BE2C (cell line): ENCODE results near the gene P2RY8.
"Not testable (repeated sequence)": the region's sequence is repeated elsewhere in the genome, so short reads cannot be mapped to it uniquely, and the experiment has no call there.

Experiments
- DNase-seq: peaks from one replicate; pipeline ENCODE4 v3.0.0-alpha.2; 2020
- H3K27me3 ChIP-seq: fragments of 250-450 bp; sonication (Bioruptor Pico); 2 replicates; pipeline ENCODE4 v1.5.1; 2020; ENCODE audit warnings: mild to moderate bottlenecking
- H3K36me3 ChIP-seq: fragments of 250-450 bp; sonication (Bioruptor Pico); 2 replicates; pipeline ENCODE4 v1.5.1; 2020; ENCODE audit warnings: mild to moderate bottlenecking
- H3K4me1 ChIP-seq: fragments of 250-450 bp; sonication (Bioruptor Pico); 2 replicates; pipeline ENCODE4 v1.5.1; 2020
- H3K4me3 ChIP-seq: 2 replicates; pipeline ENCODE4 v1.5.1; 2011; ENCODE audit warnings: low read depth, low read length
- H3K9me3 ChIP-seq: fragments of 250-450 bp; sonication (Bioruptor Pico); 2 replicates; pipeline ENCODE4 v1.5.1; 2020
- TF ChIP-seq, protein P1 (sequence below): IDR thresholded peaks from 2 replicates; pipeline ENCODE4 v1.5.1; 2012; ENCODE audit warnings: mild to moderate bottlenecking, low read depth, low read length

The P2RY8 gene

DNA sequence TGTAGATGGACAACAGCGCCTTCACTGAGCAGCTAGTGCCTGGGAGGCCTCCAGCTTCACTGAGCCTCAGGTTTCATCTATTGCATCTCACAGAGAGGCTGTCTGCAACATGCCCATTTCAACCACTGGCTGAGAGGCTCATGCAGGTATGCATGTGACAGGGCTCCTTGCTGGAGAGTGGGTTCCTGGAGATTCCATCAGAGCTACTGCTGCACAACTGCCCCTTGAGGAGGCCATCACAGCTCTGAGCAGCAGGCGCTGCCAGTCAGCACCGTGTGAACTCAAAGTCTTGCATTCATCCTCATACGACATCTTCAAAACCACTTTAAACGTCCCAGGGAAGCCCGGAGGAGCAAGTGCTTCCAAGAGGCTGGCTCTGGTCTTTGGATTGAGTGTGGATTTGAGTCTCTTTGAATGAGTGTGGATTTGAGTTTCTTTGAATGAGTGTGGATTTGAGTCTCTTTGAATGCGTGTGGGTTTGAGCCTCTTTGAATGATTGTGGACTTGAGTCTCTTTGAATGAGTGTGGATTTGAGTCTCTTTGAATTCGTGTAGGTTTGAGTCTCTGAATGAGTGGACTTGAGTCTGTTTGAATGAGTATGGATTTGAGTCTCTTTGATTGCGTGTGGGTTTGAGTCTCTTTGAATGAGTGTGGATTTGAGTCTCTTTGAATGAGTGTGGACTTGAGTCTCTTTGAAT, 8.7 kb downstream of the P2RY8 start:
- TF ChIP-seq, protein P1, sequence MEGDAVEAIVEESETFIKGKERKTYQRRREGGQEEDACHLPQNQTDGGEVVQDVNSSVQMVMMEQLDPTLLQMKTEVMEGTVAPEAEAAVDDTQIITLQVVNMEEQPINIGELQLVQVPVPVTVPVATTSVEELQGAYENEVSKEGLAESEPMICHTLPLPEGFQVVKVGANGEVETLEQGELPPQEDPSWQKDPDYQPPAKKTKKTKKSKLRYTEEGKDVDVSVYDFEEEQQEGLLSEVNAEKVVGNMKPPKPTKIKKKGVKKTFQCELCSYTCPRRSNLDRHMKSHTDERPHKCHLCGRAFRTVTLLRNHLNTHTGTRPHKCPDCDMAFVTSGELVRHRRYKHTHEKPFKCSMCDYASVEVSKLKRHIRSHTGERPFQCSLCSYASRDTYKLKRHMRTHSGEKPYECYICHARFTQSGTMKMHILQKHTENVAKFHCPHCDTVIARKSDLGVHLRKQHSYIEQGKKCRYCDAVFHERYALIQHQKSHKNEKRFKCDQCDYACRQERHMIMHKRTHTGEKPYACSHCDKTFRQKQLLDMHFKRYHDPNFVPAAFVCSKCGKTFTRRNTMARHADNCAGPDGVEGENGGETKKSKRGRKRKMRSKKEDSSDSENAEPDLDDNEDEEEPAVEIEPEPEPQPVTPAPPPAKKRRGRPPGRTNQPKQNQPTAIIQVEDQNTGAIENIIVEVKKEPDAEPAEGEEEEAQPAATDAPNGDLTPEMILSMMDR: no peak
- Histone ChIP-seq H3K36me3 (no peaks in the 10 kb centered on the region), H3K27me3 (no peaks in the 10 kb centered on the region), H3K4me3 (no peak overlapping the region), H3K4me1 (no peaks in the 10 kb centered on the region), H3K9me3 (no peaks in the 10 kb centered on the region)
- DNase-seq: no peak

DNA sequence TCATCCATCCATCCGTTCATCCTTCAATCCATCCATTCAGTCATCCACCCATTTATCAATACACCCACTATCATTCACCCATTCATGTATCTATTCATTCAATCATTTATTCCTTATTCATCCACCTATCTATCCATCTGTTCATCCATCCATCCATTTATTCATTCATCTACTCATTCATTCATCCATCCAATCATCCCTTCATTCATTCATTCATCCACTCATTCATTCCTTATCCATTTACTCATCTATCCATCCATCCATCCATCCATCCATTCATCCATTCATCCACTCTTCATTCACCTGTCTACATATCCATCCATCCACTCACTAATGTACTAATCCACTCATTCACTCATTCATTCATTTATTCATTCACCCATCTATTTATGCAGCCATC, 9.5 kb downstream of the P2RY8 start:
- Histone ChIP-seq H3K4me1 (no peaks in the 10 kb centered on the region), H3K36me3 (no peaks in the 10 kb centered on the region), H3K4me3 (no peak overlapping the region), H3K27me3 (no peaks in the 10 kb centered on the region), H3K9me3 (no peaks in the 10 kb centered on the region)
- DNase-seq: no peak
- TF ChIP-seq, protein P1: no peak

DNA sequence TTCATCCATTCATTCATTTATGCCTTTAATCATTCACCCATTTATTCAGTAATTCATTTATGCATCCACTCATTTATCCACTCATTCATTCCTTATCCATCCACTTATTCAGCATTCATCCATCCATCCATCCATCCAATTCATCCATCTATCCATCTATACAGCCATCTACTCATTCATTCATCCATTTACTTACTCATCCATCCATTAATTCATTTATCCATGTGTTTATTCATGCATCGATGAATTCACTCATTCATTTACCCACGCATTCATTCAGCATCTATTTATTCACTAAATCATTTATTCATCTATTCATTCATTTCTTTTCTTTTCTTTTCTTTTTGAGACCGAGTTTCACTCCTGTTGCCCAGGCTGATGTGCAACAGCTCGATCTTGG, 10.4 kb downstream of the P2RY8 start:
- Histone ChIP-seq H3K4me1 (no peaks in the 10 kb centered on the region), H3K36me3 (no peaks in the 10 kb centered on the region), H3K4me3 (no peak overlapping the region), H3K27me3 (no peaks in the 10 kb centered on the region), H3K9me3 (no peaks in the 10 kb centered on the region)
- DNase-seq: no peak
- TF ChIP-seq, protein P1: no peak

DNA sequence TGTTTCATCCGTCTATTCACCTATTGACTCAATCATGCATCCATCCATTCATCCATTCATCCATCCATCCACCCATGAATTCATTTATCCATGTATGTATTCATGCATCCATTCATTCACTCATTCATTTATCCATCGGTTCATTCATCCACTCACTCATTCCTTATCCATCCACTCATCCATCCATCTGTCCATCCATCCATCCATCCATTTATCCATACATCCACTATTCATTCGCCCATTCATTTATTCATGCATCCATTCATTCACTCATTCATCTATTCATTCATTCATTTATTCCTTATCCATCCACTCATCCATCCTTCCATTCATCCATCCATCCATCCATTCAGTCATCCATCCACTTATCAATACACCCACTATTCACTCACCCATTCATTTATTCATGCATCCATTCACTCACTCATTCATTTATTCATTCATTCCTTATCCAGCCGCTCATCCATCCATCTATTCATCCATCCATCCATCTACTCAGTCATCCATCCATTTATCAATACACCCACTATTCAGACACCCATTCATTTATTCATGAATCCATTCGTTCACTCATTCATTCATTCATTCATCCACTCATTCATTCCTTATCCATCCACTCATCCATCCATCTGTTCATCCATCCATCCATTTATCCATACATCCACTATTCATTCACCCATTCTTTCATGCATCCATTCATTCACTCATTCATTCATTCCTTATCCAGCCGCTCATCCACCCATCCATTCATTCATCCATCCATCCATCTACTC, 11.2 kb downstream of the P2RY8 start:
- no peak overlapping the region for H3K4me3 ChIP-seq
- no peak for DNase-seq
- no peaks in the 10 kb centered on the region for H3K4me1 ChIP-seq
- no peaks in the 10 kb centered on the region for H3K27me3 ChIP-seq
- no peaks in the 10 kb centered on the region for H3K36me3 ChIP-seq
- H3K9me3 ChIP-seq: no peaks in the 10 kb centered on the region
- TF ChIP-seq, protein P1: no peak

DNA sequence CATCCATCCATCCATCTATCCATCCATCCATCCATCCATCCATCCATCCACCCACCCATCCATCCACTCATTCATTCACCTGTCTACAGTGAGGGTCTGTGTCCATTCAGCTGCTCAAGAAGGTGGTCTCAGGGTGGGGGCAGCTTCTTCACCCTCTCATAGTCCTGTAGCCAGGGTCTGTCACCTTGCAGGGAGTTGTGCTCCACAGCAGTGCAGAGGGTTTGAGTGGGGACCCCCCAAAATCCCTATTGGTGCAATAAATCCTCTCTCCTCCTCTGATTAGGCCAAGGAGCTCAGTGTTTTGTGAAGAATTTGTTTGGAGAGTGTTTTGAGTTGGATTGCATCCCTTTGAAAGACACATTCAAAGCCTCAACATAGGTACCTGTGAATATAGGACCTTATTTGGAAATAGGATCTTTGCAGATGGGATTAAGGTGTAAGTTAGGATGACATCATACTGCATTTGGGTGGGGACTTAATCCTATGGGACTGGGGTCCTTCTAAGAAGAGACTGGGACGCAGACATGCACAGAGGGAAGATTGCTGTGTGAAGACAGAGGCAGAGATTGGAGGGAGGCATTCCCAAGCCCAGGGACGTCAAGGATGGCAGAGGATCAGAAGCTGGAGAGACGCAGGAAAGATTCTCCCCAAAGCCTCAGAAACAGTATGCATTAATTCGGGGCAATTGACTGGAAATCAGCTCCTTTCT, 12.0 kb downstream of the P2RY8 start:
- Histone ChIP-seq H3K4me1 (no peaks in the 10 kb centered on the region), H3K36me3 (no peaks in the 10 kb centered on the region)
- DNase-seq: no peak

DNA sequence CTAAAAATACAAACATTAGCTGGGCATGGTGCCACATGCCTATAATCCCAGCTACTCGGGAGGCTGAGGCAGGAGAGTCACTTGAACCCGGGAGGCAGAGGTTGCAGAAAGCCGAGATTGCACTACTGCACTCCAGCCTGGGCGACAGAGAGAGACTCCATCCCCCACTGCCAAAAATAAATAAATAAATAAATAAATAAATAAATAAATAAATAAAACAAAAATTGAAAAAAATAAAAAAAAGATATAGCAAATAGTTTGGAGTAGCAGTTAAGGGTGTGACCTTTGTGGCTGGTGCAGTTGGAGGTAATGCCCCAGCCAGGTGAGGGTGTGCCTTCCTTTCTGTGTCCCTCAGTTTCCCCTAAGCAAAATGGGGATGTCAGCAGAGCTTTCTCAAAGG, 14.1 kb downstream of the P2RY8 start:
- not testable (repeated sequence) for H3K36me3 ChIP-seq, DNase-seq, H3K27me3 ChIP-seq, H3K4me3 ChIP-seq, H3K9me3 ChIP-seq, H3K4me1 ChIP-seq

More for the DNA sequence above, 12.0 kb downstream of the P2RY8 start:
- Histone ChIP-seq H3K4me3 (no peak overlapping the region), H3K9me3 (no peaks in the 10 kb centered on the region), H3K27me3 (no peaks in the 10 kb centered on the region)
- TF ChIP-seq, protein P1: no peak
